GM10266 (cell line): ENCODE measurements around the gene CD226.
A peak's percentile ranks its signal among the peaks of the same experiment; 100 is the strongest.
"Not testable (repeated sequence)": the region's sequence is repeated elsewhere in the genome, so short reads cannot be mapped to it uniquely, and the experiment has no call there.

Experiments
- DNase-seq: peaks from one replicate; pipeline ENCODE4 v3.0.0; 2012; ENCODE audit errors: extremely low spot score
- TF ChIP-seq, protein P1 (sequence below): IDR thresholded peaks from 2 replicates; pipeline ENCODE4 v1.5.1; 2012; ENCODE audit warnings: mild to moderate bottlenecking, low read depth; ENCODE audit not compliant: control insufficient read depth, insufficient read depth; ENCODE audit errors: missing control alignments

The CD226 gene

DNA sequence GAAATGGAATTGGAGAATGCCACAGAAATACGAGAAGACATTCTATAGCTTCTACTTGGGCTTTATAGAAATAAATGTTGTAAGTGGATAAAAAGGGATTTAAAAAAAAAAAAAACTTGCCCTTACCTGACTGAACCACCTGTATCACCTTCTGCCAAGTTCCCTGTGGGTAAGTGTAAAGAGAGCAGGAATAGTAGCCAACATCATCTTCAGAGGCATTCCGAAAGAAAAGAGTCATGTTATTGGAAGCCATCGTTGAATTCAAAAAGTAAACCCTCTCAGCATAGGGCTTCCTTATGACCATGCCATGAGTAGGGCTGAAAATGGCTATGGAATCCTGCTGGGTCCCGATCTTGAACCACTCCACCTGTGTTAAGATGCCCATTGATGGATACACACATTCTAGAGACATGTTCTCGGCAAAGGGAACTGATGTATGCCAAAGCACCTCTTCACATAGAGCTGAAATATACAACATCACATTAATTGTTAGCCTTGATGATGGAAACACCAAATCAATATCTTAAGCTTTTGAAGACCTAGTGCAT lies 991 bp downstream of the CD226 start:
- TF ChIP-seq, protein P1, sequence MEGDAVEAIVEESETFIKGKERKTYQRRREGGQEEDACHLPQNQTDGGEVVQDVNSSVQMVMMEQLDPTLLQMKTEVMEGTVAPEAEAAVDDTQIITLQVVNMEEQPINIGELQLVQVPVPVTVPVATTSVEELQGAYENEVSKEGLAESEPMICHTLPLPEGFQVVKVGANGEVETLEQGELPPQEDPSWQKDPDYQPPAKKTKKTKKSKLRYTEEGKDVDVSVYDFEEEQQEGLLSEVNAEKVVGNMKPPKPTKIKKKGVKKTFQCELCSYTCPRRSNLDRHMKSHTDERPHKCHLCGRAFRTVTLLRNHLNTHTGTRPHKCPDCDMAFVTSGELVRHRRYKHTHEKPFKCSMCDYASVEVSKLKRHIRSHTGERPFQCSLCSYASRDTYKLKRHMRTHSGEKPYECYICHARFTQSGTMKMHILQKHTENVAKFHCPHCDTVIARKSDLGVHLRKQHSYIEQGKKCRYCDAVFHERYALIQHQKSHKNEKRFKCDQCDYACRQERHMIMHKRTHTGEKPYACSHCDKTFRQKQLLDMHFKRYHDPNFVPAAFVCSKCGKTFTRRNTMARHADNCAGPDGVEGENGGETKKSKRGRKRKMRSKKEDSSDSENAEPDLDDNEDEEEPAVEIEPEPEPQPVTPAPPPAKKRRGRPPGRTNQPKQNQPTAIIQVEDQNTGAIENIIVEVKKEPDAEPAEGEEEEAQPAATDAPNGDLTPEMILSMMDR = no peak
- DNase-seq = no peak

DNA sequence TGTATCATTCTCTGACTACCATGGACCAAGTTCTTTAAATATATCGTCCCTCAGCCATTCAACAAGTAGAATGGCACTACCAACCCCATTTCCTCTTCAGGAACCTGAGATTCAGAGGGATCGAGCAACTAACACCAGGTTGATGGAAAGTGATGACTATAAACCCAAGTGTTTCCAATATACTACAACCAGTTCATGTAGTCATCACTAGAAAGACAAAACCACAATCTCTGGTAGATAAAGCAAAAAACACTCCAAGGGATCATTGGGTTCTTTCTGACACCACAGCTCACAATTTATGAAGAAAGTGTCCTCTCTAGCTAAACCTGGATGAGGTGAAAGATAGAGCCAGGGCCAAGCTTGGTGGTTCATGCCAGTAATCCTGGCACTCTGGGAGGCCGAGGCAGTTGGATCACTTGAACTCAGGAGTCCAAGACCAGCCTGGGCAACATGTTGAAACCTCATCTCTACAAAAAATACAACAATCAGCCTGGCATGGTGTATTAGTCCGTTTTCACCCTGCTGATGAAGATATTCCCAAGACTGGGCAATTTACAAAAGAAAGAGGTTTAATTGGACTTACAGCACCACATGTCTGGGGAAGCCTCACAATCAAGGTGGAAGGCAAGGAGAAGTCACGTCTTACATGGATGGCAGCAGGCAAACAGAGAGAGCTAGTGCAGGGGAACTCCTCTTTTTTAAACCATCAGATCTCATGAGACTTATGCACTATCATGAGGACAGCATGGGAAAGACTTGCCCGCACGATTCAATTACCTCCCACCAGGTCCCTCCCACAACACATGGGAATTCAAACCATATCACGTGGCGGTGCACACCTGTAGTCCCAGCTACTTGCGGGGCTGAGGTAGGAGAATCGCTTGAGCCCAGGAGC lies 2.2 kb downstream of the CD226 start:
- TF ChIP-seq, protein P1 = no peak
- no peak for DNase-seq

DNA sequence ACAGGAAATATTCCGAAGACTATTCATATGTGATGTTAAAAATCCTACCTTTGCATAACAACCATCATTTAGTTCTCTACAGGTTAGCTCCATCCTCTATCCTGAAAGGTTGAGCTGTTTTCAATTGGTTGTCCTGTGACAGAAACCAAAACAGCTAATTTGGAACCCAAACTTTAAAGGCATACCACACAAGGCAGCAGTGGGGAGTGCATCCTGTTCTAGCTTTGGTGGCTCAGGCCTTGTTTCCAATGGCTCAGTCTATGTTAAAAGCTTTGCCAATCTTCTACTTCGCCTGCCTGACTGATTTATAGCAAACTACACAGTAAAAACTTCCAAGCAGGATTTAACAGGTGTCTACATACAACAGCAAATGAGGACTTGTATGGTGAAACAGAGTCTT lies 3.2 kb downstream of the CD226 start:
- no peak for DNase-seq
- TF ChIP-seq, protein P1 = no peak

DNA sequence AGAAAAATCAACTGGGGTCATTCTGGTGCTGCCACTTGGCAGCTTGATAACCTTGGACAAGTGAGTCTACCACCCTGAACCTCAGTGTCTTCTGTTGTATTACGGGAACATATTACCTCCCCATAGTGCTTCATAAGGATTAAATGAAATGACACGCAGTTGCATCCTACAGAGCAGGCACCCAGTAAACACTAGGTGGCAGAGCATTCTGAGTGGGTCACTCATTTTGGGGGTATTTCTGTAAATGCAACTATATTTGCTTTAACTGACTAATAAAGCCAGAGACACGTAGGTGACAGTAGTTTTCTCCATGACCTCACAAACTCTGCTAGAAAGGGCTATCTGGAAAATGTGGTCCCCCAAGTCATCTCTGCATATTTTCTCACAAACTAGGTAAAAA lies 4.7 kb downstream of the CD226 start:
- TF ChIP-seq, protein P1 = peak; percentile 46

DNA sequence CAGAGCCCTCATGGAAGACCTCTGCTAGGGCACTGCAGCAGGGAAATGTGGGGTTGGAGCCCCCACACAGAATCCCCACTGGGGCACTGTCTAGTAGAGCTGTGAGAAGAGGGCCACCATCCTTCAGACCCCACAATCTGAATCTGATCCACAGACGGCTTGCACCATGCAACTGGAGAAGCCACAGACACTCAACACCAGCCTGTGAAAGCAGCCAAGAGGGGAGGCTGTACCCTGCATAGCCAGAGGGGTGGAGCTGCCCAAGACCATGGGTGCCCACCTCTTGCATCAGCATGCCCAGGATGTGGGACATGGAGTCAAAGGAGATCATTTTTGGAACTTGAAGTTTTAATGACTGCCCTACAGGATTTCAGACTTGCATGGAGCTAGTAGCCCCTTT lies 6.5 kb downstream of the CD226 start:
- no peak for DNase-seq
- TF ChIP-seq, protein P1 = no peak

More for the DNA sequence above, 4.7 kb downstream of the CD226 start:
- DNase-seq = no peak

DNA sequence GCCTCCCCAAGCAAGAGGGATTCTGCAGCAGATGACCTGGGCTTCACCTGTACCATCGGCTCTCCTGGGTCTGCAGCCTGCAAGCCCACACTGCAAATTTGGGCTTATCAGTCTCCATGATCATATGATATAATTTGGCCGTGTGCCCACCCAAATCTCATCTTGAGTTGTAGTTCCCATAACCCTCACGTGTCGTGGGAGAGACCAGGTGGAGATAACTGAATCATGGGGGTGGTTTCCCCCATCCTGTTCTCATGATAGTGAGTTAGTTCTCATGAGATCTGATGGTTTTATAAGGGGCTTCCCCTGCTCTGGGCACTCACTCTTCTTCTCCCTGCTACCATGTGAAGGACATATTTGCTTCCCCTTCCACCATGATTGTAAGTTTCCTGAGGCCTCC lies 7.9 kb downstream of the CD226 start:
- not testable (repeated sequence) for DNase-seq

DNA sequence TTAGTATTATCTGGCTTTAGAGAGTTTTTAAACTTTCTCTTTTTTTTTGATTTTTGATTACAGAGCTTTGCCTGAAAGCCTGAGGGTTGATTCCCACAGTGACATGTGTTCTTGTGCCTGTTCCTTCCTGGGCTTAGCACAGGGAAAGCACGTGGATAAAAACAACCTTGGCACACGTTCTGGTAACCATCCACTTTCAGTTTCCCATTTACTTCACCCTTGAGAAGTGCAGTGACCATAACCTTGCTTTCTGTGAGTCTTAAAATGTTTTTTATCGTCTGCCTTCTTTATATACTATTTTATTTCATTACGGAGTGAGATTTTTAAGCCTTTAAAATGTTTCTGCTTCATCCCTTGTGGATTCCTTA lies 11.5 kb downstream of the CD226 start:
- TF ChIP-seq, protein P1 = no peak
- DNase-seq = no peak
